ENCODE measurements around the gene GOLGA6B.

DNA sequence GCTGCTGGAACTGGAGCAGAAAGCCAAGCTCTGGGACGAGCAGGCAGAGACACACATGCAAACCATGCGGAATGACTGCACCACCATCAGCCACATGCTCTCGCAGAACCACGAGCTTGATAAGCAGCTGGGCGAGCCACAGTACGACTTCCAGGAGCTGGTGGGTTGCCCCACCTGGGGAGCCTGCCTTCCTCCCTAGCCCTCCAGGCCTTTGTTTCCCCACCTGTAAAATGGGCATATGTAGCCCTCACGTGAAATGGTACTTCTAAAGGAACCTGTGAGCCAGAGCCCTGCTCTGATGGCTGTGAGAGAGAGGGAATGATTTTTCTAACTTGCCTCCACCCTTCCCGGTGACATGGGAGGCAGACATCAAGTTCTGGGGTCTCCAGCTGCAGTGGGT is 44.6 kb upstream of the GOLGA6B start:
- TF ChIP-seq, protein P1, sequence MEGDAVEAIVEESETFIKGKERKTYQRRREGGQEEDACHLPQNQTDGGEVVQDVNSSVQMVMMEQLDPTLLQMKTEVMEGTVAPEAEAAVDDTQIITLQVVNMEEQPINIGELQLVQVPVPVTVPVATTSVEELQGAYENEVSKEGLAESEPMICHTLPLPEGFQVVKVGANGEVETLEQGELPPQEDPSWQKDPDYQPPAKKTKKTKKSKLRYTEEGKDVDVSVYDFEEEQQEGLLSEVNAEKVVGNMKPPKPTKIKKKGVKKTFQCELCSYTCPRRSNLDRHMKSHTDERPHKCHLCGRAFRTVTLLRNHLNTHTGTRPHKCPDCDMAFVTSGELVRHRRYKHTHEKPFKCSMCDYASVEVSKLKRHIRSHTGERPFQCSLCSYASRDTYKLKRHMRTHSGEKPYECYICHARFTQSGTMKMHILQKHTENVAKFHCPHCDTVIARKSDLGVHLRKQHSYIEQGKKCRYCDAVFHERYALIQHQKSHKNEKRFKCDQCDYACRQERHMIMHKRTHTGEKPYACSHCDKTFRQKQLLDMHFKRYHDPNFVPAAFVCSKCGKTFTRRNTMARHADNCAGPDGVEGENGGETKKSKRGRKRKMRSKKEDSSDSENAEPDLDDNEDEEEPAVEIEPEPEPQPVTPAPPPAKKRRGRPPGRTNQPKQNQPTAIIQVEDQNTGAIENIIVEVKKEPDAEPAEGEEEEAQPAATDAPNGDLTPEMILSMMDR (IDR thresholded peaks at IDR 0.05; ENCODE audit: poor library complexity) = no peak
- no peak for TF ChIP-seq EZH2 (IDR thresholded peaks at IDR 0.05; ENCODE audit: borderline replicate concordance)

Measured in hepatocyte (in vitro differentiated cells).